Erythroblast (primary cell): ENCODE measurements around the gene STAT4.

ENCODE experiments used
- DNase-seq, 2 experiments: peaks; one replicate each; lab custom pipeline; 2025; lab: John Stamatoyannopoulos, UW
- GATA1 ChIP-seq: IDR thresholded peaks from 2 replicates; pipeline ENCODE4 v1.6.1; 2011; ENCODE audit warnings: low read depth, mild to moderate bottlenecking, control low read depth, low read length, moderate library complexity
- POLR2A ChIP-seq: IDR thresholded peaks from 2 replicates; pipeline ENCODE4 v1.6.1; 2011; ENCODE audit warnings: mild to moderate bottlenecking, low read length

Gene STAT4

GRCh38 chr2:191145769-191146471, 4.9 kb downstream of the STAT4 start:
- DNase-seq, result no peak
- no peak for TF ChIP-seq POLR2A
- TF ChIP-seq GATA1, result no peak

DNA sequence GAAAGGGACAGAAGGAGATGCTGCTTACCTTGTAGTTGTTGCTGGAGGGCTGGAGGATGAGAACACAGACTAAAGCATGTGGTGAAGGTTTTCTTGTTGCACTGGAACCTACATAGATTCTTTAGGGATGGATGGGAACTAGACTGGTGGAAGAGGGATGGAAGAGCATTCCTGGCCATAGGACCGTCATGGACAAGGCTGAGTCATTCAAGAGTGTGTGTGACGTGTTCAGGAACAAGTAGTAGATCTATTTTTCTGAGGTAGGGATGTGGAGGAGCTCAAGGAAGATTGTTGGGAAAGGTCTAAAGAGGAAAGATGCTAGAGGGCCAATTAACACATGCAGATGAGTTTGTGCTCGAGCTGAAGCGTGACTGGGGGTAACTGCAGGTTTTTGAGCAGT, 6.6 kb downstream of the STAT4 start:
- no peak for TF ChIP-seq GATA1
- no peak for TF ChIP-seq POLR2A
- DNase-seq, result no peak

DNA sequence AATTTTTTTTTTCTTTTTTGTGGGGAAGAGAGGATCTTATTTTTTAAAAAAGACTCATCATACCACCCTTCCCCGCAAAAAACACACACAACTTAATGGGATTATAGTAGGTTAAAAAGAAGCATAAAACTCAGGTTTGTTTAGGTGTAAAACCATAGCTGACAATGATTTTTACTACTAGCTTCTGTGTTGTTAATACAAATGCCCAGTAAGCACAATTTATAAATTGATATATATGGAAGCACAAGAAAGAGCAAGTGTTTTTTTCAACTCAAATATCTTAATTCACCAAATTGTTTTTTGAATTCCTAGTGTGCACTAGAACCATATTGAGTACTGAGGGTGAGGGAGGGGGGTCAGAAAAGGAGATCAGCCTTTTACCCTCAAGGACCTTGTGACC, 7.0 kb downstream of the STAT4 start:
- no peak for DNase-seq
- TF ChIP-seq POLR2A (no peak), GATA1 (no peak)

- TF ChIP-seq GATA1 (no peak), POLR2A (no peak)
- no peak for DNase-seq
These were observed 21.9 kb downstream of the STAT4 start for GRCh38 chr2:191128911-191129304.

DNA sequence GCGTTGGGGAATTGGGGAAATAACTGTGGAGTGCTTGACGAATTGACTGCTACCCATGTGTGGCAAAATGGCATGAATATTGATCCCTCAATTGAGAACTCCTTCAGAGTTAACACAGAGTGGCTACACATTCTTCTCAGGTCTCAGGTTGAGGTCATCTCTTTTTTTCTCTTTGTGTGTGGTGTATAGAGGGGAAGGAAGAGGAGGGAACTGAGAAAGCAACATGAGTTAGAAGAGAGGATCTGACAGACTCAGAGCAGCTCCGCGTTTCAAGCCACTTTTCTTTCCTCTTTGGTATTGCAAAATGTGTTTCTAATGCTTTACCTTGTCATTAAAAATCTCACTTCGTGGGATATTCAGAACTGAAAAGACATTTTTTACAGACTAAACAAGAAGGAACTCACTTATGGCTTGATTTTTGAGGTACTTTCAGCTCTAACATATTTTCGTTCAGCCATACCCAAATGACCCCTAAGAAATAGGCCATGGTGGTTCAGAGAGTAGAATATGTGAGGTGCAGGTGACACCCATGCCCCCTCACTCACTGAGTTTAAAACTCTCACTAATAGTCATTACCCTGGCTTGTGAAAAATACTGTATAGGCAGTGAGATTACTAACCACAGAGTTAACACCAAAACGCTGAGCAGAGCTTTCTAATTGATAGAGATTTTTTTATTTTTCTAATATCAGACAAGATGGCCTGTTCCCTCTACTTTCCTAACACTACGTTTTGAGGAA, 22.5 kb downstream of the STAT4 start:
- no peak for DNase-seq
- no peak for TF ChIP-seq POLR2A
- TF ChIP-seq GATA1, result no peak

GRCh38 chr2:191127235-191127634, 23.6 kb downstream of the STAT4 start:
- TF ChIP-seq GATA1 (no peak), POLR2A (no peak)
- DNase-seq, result no peak

DNA sequence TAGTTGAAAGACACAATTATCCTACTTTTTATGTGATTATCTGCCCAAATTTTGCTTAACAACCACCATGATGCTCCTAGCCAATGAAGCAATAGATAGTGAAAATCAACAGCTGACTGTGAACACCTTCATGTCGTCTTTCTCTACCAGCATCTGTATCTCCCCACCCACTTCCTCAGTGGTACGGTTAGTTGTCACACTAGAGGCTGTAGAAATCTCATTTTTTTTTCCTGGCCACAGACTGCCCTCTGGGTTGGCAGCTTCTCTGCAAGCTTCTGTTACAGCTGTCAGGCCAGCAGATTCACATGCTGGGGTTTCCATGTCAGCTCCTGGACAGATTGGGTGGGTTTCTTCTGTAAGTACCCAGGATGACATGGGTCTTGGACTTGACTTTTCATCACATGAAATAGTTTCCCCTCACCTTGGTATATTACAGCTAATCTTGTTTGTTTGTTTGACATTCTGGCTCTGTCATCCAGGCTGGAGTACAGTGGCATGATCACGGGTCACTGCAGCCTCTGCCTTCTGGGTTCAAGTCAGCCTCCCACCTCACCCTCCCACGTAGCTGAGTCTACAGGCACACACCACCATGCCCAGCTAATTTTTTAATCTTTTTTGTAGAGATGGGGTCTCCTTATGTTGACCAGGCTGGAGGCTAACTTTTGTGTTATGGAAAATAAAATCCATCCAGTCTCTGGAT, 24.3 kb downstream of the STAT4 start:
- DNase-seq, result no peak
- TF ChIP-seq GATA1 (no peak), POLR2A (no peak)

DNA sequence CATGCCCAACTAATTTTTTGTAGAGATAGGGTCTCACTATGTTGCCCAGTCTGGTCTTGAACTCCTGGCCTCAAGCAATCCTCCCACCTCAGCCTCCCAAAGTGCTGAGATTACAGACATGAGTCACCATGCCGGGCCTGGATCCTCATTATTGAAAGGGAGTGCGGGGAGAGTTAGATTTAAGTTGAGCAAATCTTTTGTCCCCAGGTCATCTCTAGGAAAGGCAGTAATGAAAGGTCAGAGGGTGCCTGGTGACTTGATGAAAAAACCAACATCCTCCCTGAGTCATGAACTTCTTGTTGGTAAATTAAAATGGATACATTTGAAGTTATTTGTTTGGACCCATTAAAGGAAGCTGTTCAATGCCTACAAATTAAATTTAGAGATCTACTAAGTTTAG, 25.1 kb downstream of the STAT4 start:
- DNase-seq, result no peak
- TF ChIP-seq GATA1 (no peak), POLR2A (no peak)

GRCh38 chr2:191122638-191123294, 28.0 kb downstream of the STAT4 start:
- TF ChIP-seq POLR2A (no peak), GATA1 (no peak)
- no peak for DNase-seq

GRCh38 chr2:191117341-191117740, 33.5 kb downstream of the STAT4 start:
- DNase-seq, result no peak
- no peak for TF ChIP-seq POLR2A
- no peak for TF ChIP-seq GATA1

GRCh38 chr2:191115804-191116203, 35.0 kb downstream of the STAT4 start:
- TF ChIP-seq GATA1 (no peak), POLR2A (no peak)
- no peak for DNase-seq

DNA sequence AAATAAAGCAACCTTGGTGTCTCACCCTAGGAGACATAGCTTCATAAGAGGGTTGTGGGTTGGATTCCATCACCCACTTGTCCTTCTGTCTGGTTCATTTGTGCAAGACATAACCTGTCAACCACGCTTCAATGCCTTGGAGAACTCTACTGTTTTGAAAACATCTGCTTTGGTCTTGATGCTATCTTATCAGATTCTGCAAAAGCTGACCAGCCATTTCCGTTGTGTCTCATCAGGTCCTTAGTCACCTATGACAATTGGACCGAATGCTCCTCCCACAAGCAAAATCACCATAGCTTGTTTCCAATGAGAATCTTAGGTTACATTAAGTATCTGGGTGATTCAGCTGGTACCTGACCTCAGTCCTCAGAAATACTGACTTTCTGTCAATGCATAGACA, 35.4 kb downstream of the STAT4 start:
- TF ChIP-seq GATA1 (no peak), POLR2A (no peak)
- no peak for DNase-seq

GRCh38 chr2:191114403-191114886, 36.3 kb downstream of the STAT4 start:
- TF ChIP-seq POLR2A, result no peak
- TF ChIP-seq GATA1, result no peak
- DNase-seq, result no peak
